Stimulated activated CD8-positive, alpha-beta memory T cell treated with anti-CD3 and anti-CD28 coated beads, Interleukin-12 subunit alpha, Interleukin-12 subunit beta, amount 100 ng/mL, for 4 hours (primary cell): Measurements from ENCODE around the gene GPC6.

Source experiments
- DNase-seq: peaks from one replicate; pipeline ENCODE4 v3.0.0-alpha.2; 2020; ENCODE audit warnings: low read depth

Gene GPC6

DNA sequence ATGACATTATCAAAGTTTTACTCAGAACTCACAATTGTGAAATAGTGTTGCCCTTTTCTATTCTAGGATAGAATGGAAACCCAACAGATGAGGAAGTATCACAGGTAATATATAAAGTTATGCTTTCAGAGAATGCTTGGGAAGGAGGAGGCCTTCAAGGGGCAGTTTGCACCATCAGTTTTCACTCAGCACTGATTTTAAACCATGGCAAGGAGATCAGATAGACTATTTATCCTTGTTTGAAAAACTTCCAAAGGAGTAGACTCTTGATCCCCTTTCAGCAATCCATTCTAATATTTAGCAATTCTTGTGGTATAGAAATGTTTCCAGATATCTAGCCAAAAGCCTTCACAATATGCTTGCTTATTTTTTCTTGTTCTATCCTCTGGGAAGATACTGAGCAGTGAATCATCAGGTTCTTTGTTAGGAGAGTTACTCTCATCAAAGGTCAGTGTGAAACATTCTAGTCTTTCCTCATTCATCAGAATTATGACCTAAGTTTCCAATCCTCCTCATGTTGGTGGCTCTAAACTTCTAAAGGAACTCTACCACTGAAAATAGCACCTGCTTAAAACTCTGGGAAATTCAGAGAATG, 3.8 kb downstream of the GPC6 start:
- no peak for DNase-seq

- no peak for DNase-seq
Observed at GRCh38 chr13:93231867-93232266, 5.3 kb downstream of the GPC6 start.

DNA sequence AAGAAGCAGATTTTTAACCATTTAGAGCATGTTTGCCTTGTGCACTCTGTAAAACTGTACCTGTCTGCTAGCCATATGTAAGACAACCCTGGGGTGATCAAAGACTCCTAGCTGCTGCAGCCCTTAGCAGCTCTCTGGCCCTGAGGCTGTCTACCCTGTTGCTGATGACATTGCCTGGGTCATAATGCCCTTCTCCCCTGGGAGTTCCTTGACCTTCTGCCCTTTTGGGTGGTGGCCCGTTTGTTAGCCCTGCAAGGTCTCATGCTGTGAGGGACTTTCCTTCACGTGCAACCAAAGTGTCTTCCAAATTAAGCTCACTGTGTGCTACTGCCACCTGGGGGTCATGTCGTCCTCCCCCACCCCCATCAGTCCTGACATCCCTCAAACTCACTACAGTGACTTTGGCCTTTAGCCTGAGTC, 7.4 kb downstream of the GPC6 start:
- no peak for DNase-seq

GRCh38 chr13:93234459-93234858, 7.9 kb downstream of the GPC6 start:
- DNase-seq: no peak

DNA sequence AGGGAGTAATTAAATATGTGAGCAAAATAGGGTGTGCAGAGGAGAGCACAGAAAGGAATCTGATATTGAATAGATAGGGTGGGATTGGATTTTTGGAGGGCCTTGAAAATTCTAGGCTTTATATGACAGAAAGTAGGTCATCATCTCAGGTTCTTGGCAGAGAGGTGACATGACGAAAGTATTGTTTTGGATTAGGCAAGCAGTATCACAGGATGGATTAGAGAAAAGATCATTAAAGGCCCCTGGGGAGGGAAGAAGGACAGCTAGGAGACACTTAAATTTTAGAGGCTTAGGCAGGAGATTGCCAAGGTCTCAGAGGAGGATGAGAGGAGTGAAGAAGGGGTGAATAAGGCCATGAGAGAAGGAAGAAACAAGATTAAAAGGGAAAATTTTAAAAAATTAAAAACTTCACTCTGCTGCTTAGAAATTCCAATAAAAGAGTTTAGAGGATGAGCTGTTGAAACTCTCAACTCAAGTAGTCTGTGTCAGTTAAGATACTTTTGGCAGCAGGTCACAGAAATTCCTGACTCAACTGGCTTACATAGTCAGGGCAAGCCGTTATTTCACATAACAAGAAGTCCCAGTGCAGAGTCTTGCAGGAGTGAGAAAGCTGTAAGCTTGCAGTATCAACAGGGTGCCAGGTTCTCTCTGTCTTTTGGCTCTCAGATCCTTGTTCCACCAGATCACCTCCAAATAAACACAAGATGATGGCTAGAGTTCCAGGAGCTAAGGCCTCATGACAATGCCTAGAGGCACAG, 8.8 kb downstream of the GPC6 start:
- DNase-seq: no peak

- DNase-seq: no peak
Observed at GRCh38 chr13:93238711-93239110, 12.1 kb downstream of the GPC6 start.

DNA sequence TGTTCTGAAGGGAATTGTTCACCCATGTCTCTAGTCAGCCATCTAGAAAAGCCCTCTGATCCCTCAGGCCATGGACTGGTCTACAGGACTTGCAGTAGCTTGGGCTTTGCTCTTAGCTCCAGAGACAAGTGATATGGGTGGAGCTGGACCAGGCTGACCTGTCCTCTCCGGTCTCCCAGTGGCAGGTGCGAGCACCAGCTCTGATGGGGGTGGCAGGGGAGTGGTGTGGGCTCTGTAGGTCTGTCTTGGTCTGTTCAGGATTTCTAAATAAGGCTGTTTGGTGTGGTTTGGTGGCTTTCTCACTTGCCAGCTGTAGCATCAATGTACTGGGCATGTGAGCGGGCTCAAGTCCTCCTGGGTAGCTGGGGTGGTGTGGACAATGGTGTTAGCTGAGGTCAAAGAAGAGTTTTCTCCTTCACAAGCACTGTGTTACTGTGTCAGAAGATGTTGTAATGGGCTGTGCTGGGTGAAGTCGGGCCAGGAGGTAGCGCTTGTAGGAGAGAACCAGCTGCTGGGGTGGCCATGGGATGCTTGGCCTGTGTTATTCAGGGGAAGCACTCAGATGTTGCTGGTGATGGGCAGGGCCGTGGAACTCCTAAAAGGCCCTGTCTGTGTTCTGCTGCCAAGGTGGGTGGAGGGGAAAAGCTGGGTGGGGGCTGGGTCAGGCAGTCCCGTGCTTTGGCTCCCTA, 16.9 kb downstream of the GPC6 start:
- no peak for DNase-seq

GRCh38 chr13:93244141-93244917, 17.7 kb downstream of the GPC6 start:
- DNase-seq: no peak

DNA sequence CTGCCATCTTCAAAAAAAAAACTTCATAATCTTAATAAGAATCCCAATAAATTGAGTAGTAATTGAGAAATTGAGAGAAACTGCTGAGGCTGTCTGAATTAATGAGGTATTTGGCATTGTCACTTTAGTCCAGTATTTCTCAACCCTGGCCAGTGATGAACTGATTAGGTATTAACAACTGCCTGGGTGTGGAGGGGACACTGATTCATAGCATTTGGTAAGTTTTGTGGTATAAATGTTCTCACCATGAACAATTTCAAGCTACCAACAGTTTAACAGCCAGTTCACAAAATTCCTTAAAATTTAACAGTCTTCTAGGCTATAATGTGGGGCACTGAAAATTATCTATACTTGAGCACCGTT, 18.3 kb downstream of the GPC6 start:
- DNase-seq: no peak

- DNase-seq: no peak
Observed at GRCh38 chr13:93246069-93246468, 19.5 kb downstream of the GPC6 start.

GRCh38 chr13:93248627-93249047, 22.0 kb downstream of the GPC6 start:
- no peak for DNase-seq

DNA sequence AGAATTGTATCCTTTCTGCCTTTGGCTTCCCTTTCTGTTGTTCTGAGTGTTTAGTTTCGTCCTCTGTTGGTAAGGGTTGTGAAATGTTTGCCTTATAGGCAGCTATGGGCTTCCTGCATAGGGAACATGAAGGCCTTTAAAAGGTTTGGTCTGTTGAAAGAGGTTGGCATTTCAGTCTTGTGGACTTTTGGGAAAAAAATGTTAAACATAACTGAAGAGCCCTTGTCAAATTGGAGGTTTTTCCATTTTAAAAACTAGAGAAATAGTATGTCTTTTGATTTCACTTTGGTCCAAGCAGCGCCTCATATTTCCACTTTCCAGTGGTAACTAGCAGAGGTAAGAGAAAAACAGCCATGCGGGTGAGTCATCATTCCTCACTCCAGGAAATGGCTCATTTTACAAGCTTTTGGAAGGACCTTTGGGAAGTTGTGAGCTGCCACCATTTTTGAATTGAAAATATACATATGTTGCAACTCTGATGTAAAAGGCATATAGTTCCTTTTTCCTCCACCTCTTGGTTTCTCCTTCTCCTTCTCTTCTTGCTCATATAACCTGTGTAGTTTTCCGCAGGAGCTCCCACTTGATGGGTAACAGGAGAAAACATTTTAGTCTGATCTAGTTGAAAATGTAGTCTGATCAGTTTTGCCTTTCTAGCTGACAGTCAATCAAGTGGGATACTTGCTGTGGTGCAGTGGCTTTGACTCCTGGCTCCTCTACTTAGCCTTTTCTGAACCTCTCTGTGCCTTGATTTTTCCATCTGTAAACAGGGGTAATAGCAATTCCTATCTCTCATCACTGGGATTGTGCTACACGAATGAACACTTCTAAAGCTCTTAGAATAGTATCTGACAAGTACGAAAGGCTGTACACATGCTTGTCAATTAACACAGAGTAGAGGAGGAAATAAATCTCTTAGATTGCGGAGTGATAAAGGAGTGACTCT, 23.0 kb downstream of the GPC6 start:
- DNase-seq: no peak

- no peak for DNase-seq
Observed at GRCh38 chr13:93254775-93255174, 28.2 kb downstream of the GPC6 start.

GRCh38 chr13:93256998-93257397, 30.4 kb downstream of the GPC6 start:
- DNase-seq: no peak

GRCh38 chr13:93259527-93260080, 33.0 kb downstream of the GPC6 start:
- DNase-seq: no peak

DNA sequence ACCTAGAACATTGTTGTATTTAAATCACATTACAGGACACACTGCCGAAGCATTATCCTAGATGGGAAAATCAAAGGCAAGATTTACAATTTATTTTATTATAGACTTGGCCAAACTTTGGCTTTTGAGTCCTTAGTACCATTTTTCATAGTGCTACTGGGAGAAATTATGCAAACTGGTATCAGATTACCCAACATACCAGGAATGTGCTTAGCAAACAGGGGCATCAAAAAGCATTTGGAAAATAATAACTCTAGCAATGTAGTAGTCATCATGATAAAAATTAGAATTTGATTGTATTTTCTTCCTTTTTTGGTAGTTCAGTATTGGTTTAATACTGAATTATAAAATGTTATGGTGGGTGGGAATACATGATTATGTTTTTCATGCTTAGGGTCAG, 34.0 kb downstream of the GPC6 start:
- no peak for DNase-seq

DNA sequence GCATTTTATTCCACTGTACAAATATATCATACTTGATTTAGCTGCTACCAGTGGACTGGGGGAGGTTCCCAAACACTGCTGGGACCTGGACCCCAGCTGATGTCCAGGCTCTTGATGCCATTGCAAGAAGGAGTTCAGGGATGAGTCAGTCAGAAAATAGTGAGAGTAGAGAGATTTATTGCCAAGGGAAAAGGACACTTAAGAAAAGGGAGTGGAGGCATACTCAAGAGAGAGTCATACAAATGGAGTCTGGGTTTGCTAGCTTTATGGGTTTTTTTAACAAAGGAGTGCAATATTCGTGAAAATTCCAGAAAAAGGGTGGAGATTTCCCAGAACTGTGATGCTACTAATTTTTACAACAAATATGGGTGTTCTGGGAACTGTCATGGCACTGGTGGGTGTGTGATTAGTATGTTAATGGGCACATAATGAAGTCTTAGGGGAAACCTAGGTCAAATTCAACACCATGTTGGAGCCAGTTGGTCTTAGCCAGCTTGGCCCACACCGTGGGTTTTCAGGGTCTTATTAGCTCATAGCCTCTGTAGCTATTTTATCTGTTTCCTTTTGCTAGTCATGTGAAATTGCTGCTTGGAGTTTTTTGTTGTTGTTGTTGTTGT, 36.2 kb downstream of the GPC6 start:
- no peak for DNase-seq

DNA sequence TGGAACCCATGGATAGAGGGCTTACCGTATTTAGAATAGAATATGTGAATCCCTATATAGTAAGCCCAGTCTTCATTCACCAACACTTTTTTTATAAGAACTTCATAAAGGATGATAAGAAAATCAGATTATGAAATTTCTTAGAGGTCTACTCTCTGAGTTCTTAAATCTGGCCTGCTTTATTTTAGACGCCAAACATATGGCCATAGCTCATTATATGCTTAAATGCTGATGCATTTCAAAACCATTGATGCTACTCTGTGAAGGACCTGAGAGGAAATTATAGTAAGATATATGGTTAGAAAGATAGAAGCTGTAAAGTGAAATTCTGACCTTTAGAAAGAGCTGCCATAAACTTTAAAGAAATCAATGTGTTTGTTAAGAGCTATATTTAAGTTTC, 38.3 kb downstream of the GPC6 start:
- no peak for DNase-seq

DNA sequence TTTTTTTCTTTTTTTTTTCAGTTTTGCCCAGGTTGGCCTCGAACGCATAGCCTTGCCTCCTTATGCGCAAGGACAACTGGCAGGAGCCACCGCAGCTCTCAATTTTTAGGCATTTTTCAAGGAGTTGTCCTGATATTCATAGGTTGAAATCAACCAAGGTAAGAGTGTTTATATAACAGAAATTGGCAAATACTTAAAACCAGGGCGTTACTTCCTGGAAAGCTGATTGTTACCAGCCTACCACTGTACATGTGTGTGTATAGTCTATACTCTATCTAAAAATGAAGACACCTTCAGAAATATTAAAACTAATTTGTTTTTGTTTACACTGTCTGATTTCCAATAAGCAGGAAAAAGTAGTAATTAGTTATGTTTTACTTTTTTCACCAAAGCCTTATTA, 39.2 kb downstream of the GPC6 start:
- DNase-seq: no peak

GRCh38 chr13:93266681-93267080, 40.1 kb downstream of the GPC6 start:
- no peak for DNase-seq
